GM23338 (cell line): ENCODE measurements around the gene STRIP1. TPM values are rescaled to one million over a fixed set of nuclear protein-coding genes. Genes with fewer than 3 reads are reported as not detected.

Experiments used
- ATAC-seq: fragments of 200-7000 bp; cut with Tn5 transposase; 3 replicates; pipeline ENCODE4 v1.9.1; 2020
- DNase-seq: peaks from one replicate; pipeline ENCODE4 v3.0.0-alpha.2; 2015; ENCODE audit warnings: low spot score
- H2AFZ ChIP-seq: fragments of 200-600 bp; sonication (generic); 2 replicates; pipeline ENCODE4 v1.8.0; 2016; ENCODE audit warnings: antibody characterized with exemption, mild to moderate bottlenecking, moderate library complexity
- H3F3A ChIP-seq: fragments of 200-600 bp; sonication (generic); replicated peaks from 2 replicates; pipeline ENCODE4 v1.8.0; 2017; ENCODE audit warnings: antibody characterized with exemption, mixed run types, low read depth
- H3K27ac ChIP-seq: fragments of 200-600 bp; sonication (generic); 2 replicates; pipeline ENCODE4 v1.6.1; 2016; ENCODE audit warnings: low read depth
- H3K27me3 ChIP-seq: fragments of 200-600 bp; sonication (generic); 2 replicates; pipeline ENCODE4 v1.8.0; 2016; ENCODE audit warnings: mild to moderate bottlenecking, mixed run types, moderate library complexity; ENCODE audit not compliant: insufficient read depth
- H3K36me3 ChIP-seq: fragments of 200-600 bp; sonication (generic); 2 replicates; pipeline ENCODE4 v1.8.0; 2016; ENCODE audit warnings: mild to moderate bottlenecking; ENCODE audit not compliant: insufficient read depth
- H3K4me1 ChIP-seq: fragments of 200-600 bp; sonication (generic); 2 replicates; pipeline ENCODE4 v1.8.0; 2016; ENCODE audit warnings: mild to moderate bottlenecking, moderate library complexity; ENCODE audit not compliant: insufficient read depth
- H3K4me2 ChIP-seq: fragments of 200-600 bp; sonication (generic); 2 replicates; pipeline ENCODE4 v1.7.1; 2017; ENCODE audit warnings: mixed run types
- H3K4me3 ChIP-seq: fragments of 200-600 bp; sonication (generic); 2 replicates; pipeline ENCODE4 v1.6.1; 2016; ENCODE audit warnings: mixed run types
- H3K79me2 ChIP-seq: fragments of 200-600 bp; sonication (generic); replicated peaks from 2 replicates; pipeline ENCODE4 v1.8.0; 2017; ENCODE audit warnings: mild to moderate bottlenecking; ENCODE audit not compliant: insufficient read depth
- H3K9me2 ChIP-seq: fragments of 200-600 bp; sonication (generic); 2 replicates; pipeline ENCODE4 v1.8.0; 2017; ENCODE audit not compliant: insufficient read depth
- H4K20me1 ChIP-seq: fragments of 200-600 bp; sonication (generic); replicated peaks from 2 replicates; pipeline ENCODE4 v1.8.0; 2017; ENCODE audit warnings: mild to moderate bottlenecking; ENCODE audit not compliant: insufficient read depth
- H3K27ac Mint-ChIP-seq: 2 replicates; pipeline ENCODE4 v1.8.0; 2020; ENCODE audit warnings: inconsistent platforms, mild to moderate bottlenecking, moderate library complexity, mixed read lengths
- H3K27me3 Mint-ChIP-seq: 3 replicates; pipeline ENCODE4 v1.8.0; 2022; ENCODE audit warnings: low read depth, mild to moderate bottlenecking, moderate library complexity, mixed read lengths, inconsistent platforms; ENCODE audit not compliant: insufficient read depth, poor library complexity
- H3K36me3 Mint-ChIP-seq: 3 replicates; pipeline ENCODE4 v1.8.0; 2021; ENCODE audit warnings: low read depth, mild to moderate bottlenecking, inconsistent platforms, moderate library complexity, mixed read lengths
- H3K4me1 Mint-ChIP-seq: 3 replicates; pipeline ENCODE4 v1.8.0; 2020; ENCODE audit warnings: mild to moderate bottlenecking, inconsistent platforms, mixed read lengths
- H3K4me3 Mint-ChIP-seq: 3 replicates; pipeline ENCODE4 v1.8.0; 2021; ENCODE audit warnings: moderate library complexity, mild to moderate bottlenecking, inconsistent platforms, mixed read lengths
- H3K9me3 Mint-ChIP-seq: 3 replicates; pipeline ENCODE4 v1.8.0; 2020; ENCODE audit warnings: moderate library complexity, mild to moderate bottlenecking, inconsistent platforms, mixed read lengths
- CREB1 ChIP-seq: fragments of 250-450 bp; sonication (Bioruptor Pico); IDR thresholded peaks from 2 replicates; pipeline ENCODE4 v1.5.0; 2020; ENCODE audit warnings: low read depth, mild to moderate bottlenecking, moderate library complexity
- JUNB ChIP-seq: IDR thresholded peaks from one replicate; pipeline ENCODE4 v1.6.1; 2016; ENCODE audit warnings: antibody characterized with exemption; ENCODE audit not compliant: unreplicated experiment
- STAT1 ChIP-seq: IDR thresholded peaks from one replicate; pipeline ENCODE4 v1.6.1; 2016; ENCODE audit warnings: antibody characterized with exemption; ENCODE audit not compliant: unreplicated experiment
- ZNF331 ChIP-seq: fragments of 250-450 bp; sonication (Bioruptor Pico); IDR thresholded peaks from 2 replicates; pipeline ENCODE4 v1.5.0; 2020; ENCODE audit warnings: low read depth, mild to moderate bottlenecking, moderate library complexity
- polyA plus RNA-seq: library from polyadenylated mRNA; unstranded; fragments of >200 nt; fragmentation: Nextera tagmentation; extraction: Ambion mirVana; gene quantifications from 2 replicates; pipeline ENCODE4 v1.2.1, GENCODE V29; 2016
- total RNA-seq: library from RNA; depleted of rRNA; stranded (reverse); fragments of >200 nt; shearing (Covaris generic); gene quantifications from 2 replicates; pipeline ENCODE4 v1.2.3, GENCODE V29; 2014
- TF ChIP-seq, protein P1 (sequence below), 2 experiments: fragments of 200-600 bp in 1 of 2; sonication (generic) in 1 of 2; conservative IDR thresholded peaks; 2 replicates each; pipeline versions ENCODE4 v1.5.1 to v1.6.1; 2016 to 2017; ENCODE audit warnings: antibody characterized with exemption in 2 of 2, low read depth in 2 of 2, mild to moderate bottlenecking in 2 of 2, moderate library complexity in 1 of 2
- TF ChIP-seq, protein P2 (sequence below): fragments of 250-450 bp; sonication (Bioruptor Pico); IDR thresholded peaks from 2 replicates; pipeline ENCODE4 v1.5.0; 2020; ENCODE audit warnings: mild to moderate bottlenecking, moderate library complexity

STRIP1 gene
- total and polyA plus RNA-seq, 2 experiments from 2014 or later, result 17.2 to 50.6 TPM

DNA sequence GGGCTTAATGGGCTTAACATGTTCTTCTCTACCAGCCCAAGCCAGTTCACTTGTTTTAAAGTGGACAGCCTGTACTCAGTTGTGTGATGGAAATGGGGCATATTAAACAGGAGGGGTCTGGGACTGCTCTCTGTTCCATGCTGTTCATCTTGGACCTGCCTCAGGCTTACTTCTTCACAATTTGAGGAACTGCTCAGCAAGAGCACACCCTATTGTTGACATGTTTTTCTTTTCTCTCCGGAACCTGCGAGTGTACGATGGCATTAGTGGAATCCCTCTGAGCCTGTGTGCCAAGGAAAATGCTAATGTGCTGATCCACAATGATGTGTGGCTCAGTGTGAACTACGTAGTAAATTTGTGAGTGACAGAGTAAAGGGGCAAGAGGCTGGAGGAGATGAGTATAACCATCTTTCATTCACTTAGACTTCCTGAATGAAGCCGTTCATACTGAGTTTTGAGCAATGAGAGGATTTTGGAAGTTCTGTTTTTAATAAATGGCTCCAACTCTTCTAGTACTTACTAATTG is 43.0 kb upstream of the STRIP1 start:
- Histone ChIP-seq H3K79me2 (peaks cover 98% of the 10 kb centered on the region), H3K27me3 (no peaks in the 10 kb centered on the region), H3K4me3 (no peak overlapping the region), H3K9me2 (no peaks in the 10 kb centered on the region), H3K36me3 (no peaks in the 10 kb centered on the region), H2AFZ (no peak overlapping the region), H4K20me1 (peaks cover 57% of the 10 kb centered on the region), H3K4me1 (peaks cover 18% of the 10 kb centered on the region), H3K27ac (no peak overlapping the region), H3F3A (no peaks in the 10 kb centered on the region), H3K4me2 (no peak overlapping the region)
- H3K36me3 Mint-ChIP-seq, result peaks cover 5% of the 10 kb centered on the region; the same call in 1 of the 3 replicates
- H3K27me3 Mint-ChIP-seq, result peaks cover 10% of the 10 kb centered on the region
- no peak overlapping the region for H3K27ac Mint-ChIP-seq
- peaks cover 28% of the 10 kb centered on the region for H3K4me1 Mint-ChIP-seq
- no peak for TF ChIP-seq ZNF331 (CRISPR knock-in tag)
- TF ChIP-seq, protein P1, sequence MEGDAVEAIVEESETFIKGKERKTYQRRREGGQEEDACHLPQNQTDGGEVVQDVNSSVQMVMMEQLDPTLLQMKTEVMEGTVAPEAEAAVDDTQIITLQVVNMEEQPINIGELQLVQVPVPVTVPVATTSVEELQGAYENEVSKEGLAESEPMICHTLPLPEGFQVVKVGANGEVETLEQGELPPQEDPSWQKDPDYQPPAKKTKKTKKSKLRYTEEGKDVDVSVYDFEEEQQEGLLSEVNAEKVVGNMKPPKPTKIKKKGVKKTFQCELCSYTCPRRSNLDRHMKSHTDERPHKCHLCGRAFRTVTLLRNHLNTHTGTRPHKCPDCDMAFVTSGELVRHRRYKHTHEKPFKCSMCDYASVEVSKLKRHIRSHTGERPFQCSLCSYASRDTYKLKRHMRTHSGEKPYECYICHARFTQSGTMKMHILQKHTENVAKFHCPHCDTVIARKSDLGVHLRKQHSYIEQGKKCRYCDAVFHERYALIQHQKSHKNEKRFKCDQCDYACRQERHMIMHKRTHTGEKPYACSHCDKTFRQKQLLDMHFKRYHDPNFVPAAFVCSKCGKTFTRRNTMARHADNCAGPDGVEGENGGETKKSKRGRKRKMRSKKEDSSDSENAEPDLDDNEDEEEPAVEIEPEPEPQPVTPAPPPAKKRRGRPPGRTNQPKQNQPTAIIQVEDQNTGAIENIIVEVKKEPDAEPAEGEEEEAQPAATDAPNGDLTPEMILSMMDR (conservative IDR thresholded peaks at IDR 0.05; ENCODE audit: low read depth in 2 of 2), result no peak
- TF ChIP-seq JUNB, result no peak
- no peak for TF ChIP-seq CREB1 (CRISPR knock-in tag)
- TF ChIP-seq, protein P2, sequence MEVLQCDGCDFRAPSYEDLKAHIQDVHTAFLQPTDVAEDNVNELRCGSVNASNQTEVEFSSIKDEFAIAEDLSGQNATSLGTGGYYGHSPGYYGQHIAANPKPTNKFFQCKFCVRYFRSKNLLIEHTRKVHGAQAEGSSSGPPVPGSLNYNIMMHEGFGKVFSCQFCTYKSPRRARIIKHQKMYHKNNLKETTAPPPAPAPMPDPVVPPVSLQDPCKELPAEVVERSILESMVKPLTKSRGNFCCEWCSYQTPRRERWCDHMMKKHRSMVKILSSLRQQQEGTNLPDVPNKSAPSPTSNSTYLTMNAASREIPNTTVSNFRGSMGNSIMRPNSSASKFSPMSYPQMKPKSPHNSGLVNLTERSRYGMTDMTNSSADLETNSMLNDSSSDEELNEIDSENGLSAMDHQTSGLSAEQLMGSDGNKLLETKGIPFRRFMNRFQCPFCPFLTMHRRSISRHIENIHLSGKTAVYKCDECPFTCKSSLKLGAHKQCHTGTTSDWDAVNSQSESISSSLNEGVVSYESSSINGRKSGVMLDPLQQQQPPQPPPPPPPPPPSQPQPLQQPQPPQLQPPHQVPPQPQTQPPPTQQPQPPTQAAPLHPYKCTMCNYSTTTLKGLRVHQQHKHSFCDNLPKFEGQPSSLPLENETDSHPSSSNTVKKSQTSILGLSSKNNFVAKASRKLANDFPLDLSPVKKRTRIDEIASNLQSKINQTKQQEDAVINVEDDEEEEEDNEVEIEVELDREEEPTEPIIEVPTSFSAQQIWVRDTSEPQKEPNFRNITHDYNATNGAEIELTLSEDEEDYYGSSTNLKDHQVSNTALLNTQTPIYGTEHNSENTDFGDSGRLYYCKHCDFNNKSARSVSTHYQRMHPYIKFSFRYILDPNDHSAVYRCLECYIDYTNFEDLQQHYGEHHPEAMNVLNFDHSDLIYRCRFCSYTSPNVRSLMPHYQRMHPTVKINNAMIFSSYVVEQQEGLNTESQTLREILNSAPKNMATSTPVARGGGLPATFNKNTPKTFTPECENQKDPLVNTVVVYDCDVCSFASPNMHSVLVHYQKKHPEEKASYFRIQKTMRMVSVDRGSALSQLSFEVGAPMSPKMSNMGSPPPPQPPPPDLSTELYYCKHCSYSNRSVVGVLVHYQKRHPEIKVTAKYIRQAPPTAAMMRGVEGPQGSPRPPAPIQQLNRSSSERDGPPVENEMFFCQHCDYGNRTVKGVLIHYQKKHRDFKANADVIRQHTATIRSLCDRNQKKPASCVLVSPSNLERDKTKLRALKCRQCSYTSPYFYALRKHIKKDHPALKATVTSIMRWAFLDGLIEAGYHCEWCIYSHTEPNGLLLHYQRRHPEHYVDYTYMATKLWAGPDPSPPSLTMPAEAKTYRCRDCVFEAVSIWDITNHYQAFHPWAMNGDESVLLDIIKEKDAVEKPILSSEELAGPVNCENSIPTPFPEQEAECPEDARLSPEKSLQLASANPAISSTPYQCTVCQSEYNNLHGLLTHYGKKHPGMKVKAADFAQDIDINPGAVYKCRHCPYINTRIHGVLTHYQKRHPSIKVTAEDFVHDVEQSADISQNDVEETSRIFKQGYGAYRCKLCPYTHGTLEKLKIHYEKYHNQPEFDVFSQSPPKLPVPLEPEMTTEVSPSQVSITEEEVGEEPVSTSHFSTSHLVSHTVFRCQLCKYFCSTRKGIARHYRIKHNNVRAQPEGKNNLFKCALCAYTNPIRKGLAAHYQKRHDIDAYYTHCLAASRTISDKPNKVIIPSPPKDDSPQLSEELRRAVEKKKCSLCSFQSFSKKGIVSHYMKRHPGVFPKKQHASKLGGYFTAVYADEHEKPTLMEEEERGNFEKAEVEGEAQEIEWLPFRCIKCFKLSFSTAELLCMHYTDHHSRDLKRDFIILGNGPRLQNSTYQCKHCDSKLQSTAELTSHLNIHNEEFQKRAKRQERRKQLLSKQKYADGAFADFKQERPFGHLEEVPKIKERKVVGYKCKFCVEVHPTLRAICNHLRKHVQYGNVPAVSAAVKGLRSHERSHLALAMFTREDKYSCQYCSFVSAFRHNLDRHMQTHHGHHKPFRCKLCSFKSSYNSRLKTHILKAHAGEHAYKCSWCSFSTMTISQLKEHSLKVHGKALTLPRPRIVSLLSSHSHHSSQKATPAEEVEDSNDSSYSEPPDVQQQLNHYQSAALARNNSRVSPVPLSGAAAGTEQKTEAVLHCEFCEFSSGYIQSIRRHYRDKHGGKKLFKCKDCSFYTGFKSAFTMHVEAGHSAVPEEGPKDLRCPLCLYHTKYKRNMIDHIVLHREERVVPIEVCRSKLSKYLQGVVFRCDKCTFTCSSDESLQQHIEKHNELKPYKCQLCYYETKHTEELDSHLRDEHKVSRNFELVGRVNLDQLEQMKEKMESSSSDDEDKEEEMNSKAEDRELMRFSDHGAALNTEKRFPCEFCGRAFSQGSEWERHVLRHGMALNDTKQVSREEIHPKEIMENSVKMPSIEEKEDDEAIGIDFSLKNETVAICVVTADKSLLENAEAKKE, result no peak
- TF ChIP-seq STAT1, result no peak
- ATAC-seq, result no peak
- no peak overlapping the region for H3K4me3 Mint-ChIP-seq
- DNase-seq, result no peak
- H3K9me3 Mint-ChIP-seq, result no peaks in the 10 kb centered on the region
